CD14-positive monocyte (primary cell): ENCODE measurements around the gene HYDIN. TPM values are rescaled to one million over a fixed set of nuclear protein-coding genes. Genes with fewer than 3 reads are reported as not detected.

ENCODE experiments used
- DNase-seq, 3 donors: peaks; one replicate each; pipeline ENCODE4 v3.0.0-alpha.2; 2011 to 2022
- H2AFZ ChIP-seq: 2 replicates; pipeline ENCODE4 v1.6.0; 2012; ENCODE audit warnings: mild to moderate bottlenecking, low read depth, low read length, inconsistent platforms; ENCODE audit not compliant: insufficient read depth, poor library complexity, severe bottlenecking
- H3K27ac ChIP-seq, 2 donors: 1 replicate in 1 of 2; 2 replicates in 1 of 2; pipeline ENCODE4 v1.5.1; 2012 to 2013; ENCODE audit warnings: low read length in 2 of 2, control low read depth in 1 of 2, inconsistent platforms in 1 of 2, low read depth in 1 of 2, mild to moderate bottlenecking in 1 of 2
- H3K27me3 ChIP-seq, 2 donors: one replicate each; pipeline versions ENCODE4 v1.6.0 to v1.6.1; 2011 to 2013; ENCODE audit warnings: low read length in 2 of 2; ENCODE audit not compliant: control insufficient read depth in 2 of 2, insufficient read depth in 2 of 2
- H3K36me3 ChIP-seq, 2 donors: replicated peaks in 1 of 2; 1 replicate in 1 of 2; 2 replicates in 1 of 2; pipeline versions ENCODE4 v1.5.1 to v1.6.1; 2012 to 2013; ENCODE audit warnings: low read length in 2 of 2, control low read depth in 1 of 2, inconsistent platforms in 1 of 2, mild to moderate bottlenecking in 1 of 2; ENCODE audit not compliant: insufficient read depth in 2 of 2, control insufficient read depth in 1 of 2
- H3K4me1 ChIP-seq, 2 donors: 1 replicate in 1 of 2; 2 replicates in 1 of 2; pipeline versions ENCODE4 v1.5.1 to v1.6.1; 2012 to 2013; ENCODE audit warnings: low read length in 2 of 2, control low read depth in 1 of 2, inconsistent platforms in 1 of 2, mild to moderate bottlenecking in 1 of 2, moderate library complexity in 1 of 2; ENCODE audit not compliant: insufficient read depth in 2 of 2, control insufficient read depth in 1 of 2
- H3K4me2 ChIP-seq: replicated peaks from 2 replicates; pipeline ENCODE3; 2012; ENCODE audit warnings: low read length, moderate library complexity, mild to moderate bottlenecking; ENCODE audit not compliant: poor library complexity, severe bottlenecking; ENCODE audit errors: extremely low read depth
- H3K4me3 ChIP-seq, 3 experiments: fragments of 200-600 bp in 1 of 3; sonication (generic) in 1 of 3; replicated peaks in 1 of 3; 1 replicate in 2 of 3; 2 replicates in 1 of 3; pipeline ENCODE4 v1.5.1; 2011 to 2013; ENCODE audit warnings: low read length in 3 of 3, mild to moderate bottlenecking in 3 of 3, control low read depth in 2 of 3, low read depth in 2 of 3, inconsistent platforms in 1 of 3, moderate library complexity in 1 of 3
- H3K79me2 ChIP-seq: 2 replicates; pipeline ENCODE4 v1.6.0; 2012; ENCODE audit warnings: mild to moderate bottlenecking, control low read depth, inconsistent platforms, low read length, moderate library complexity; ENCODE audit not compliant: insufficient read depth
- H3K9ac ChIP-seq: 2 replicates; pipeline ENCODE4 v1.6.0; 2017; ENCODE audit warnings: low read length, mild to moderate bottlenecking; ENCODE audit not compliant: insufficient read depth, poor library complexity, severe bottlenecking
- H3K9me3 ChIP-seq, 2 donors: replicated peaks in 1 of 2; 1 replicate in 1 of 2; 2 replicates in 1 of 2; pipeline versions ENCODE4 v1.5.1 to v1.6.1; 2012 to 2013; ENCODE audit warnings: low read length in 2 of 2, control low read depth in 1 of 2; ENCODE audit not compliant: control insufficient read depth in 1 of 2, insufficient read depth in 1 of 2
- H4K20me1 ChIP-seq: 2 replicates; pipeline ENCODE4 v1.6.0; 2012; ENCODE audit warnings: mild to moderate bottlenecking, low read length, control low read depth, moderate library complexity; ENCODE audit not compliant: insufficient read depth
- H3K27ac Mint-ChIP-seq, 7 donors: one replicate each; pipeline ENCODE4 v1.8.0; 2020; ENCODE audit warnings: mild to moderate bottlenecking in 7 of 7, mixed read lengths in 7 of 7, moderate library complexity in 6 of 7, inconsistent platforms in 2 of 7
- H3K27me3 Mint-ChIP-seq, 3 donors: one replicate each; pipeline ENCODE4 v1.8.0; 2021 to 2022; ENCODE audit warnings: low read depth in 3 of 3, mild to moderate bottlenecking in 3 of 3, mixed read lengths in 3 of 3, moderate library complexity in 3 of 3, inconsistent platforms in 1 of 3
- H3K36me3 Mint-ChIP-seq, 2 donors: one replicate each; pipeline ENCODE4 v1.8.0; 2020; ENCODE audit warnings: mixed read lengths in 2 of 2, inconsistent platforms in 1 of 2, mild to moderate bottlenecking in 1 of 2
- H3K4me1 Mint-ChIP-seq: one replicate; pipeline ENCODE4 v1.8.0; 2020; ENCODE audit warnings: mild to moderate bottlenecking, mixed read lengths
- H3K4me3 Mint-ChIP-seq, 2 donors: one replicate each; pipeline ENCODE4 v1.8.0; 2020; ENCODE audit warnings: mild to moderate bottlenecking in 2 of 2, mixed read lengths in 2 of 2, moderate library complexity in 1 of 2
- H3K9me3 Mint-ChIP-seq, 7 donors: one replicate each; pipeline ENCODE4 v1.8.0; 2020 to 2022; ENCODE audit warnings: mixed read lengths in 7 of 7, mild to moderate bottlenecking in 6 of 7, moderate library complexity in 6 of 7, inconsistent platforms in 2 of 7
- CTCF ChIP-seq: fragments of 200-600 bp; IDR thresholded peaks from one replicate; pipeline ENCODE4 v1.8.0; 2022; ENCODE audit warnings: antibody characterized with exemption, mild to moderate bottlenecking
- WGBS: methylation state at CpG from one replicate; pipeline ENCODE4 v1.1.5; 2013; ENCODE audit warnings: missing lambda C conversion rate; ENCODE audit not compliant: insufficient coverage; 5-methylcytosine and 5-hydroxymethylcytosine counted together
- intact Hi-C, 2 donors: fragments of 100-400 bp; cut with micrococcal nuclease; formaldehyde crosslinking; loops; one replicate each; pipeline versions ENCODE4 v1.15.0 to v1.15.1; 2023
- polyA plus RNA-seq, 3 donors: library from polyadenylated mRNA; depleted of rRNA in 1 of 3; unstranded in 2 of 3; stranded (reverse) in 1 of 3; fragments of 300-500 nt in 2 of 3; fragments of >200 nt in 1 of 3; fragmentation: Illumina TruSeq in 2 of 3; gene quantifications; 1 replicate in 2 of 3; 2 replicates in 1 of 3; pipeline ENCODE4 v1.2.3, GENCODE V29; 2012 to 2021

Gene HYDIN
- polyA plus RNA-seq, 3 donors = not detected

DNA sequence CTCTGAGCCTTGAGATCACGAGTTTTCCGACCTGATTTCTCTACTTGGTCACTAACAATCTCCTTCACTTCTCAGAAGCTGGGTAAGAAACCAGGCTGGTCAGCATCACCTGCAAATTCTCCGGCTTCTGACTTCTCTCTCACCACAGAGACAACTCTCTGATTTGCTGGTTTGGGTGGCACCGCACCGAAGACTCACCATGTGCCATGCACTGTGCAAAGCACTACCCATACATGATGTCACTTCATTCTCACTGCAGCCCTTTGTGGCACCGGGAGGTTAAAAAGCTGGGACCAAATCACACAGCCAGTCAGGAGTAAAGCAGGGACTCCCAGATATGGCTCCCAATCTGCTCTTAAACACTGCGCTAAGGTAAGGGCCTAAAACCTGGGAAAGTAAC lies 430.2 kb downstream of the HYDIN start:
- peaks cover 4 to 15% (median 9%) of the 10 kb centered on the region in 7 donors for H3K9me3 Mint-ChIP-seq
- H3K27me3 Mint-ChIP-seq = peaks cover 0 to 3% (median 2%) of the 10 kb centered on the region in 3 donors
- H3K4me1 Mint-ChIP-seq = peaks cover 51% of the 10 kb centered on the region
- peak overlapping the region; percentile 95 for H3K9ac ChIP-seq
- WGBS = 5% methylated on average over 7 of the region's 7 CpGs
- peaks cover 6 to 8% of the 10 kb centered on the region in 2 donors for H3K9me3 ChIP-seq
- peak overlapping the region; percentile 83 for H2AFZ ChIP-seq
- H3K4me3 Mint-ChIP-seq = peak overlapping the region; percentile 92 to 96
- peak overlapping the region; percentile 92 to 98 (median 97) for H3K27ac Mint-ChIP-seq
- peaks cover 27 to 39% of the 10 kb centered on the region in 2 donors for H3K4me1 ChIP-seq
- H3K27me3 ChIP-seq = no peaks in the 10 kb centered on the region
- H3K36me3 ChIP-seq = peaks cover 0 to 13% of the 10 kb centered on the region in 2 donors
- DNase-seq = peak in 2 of 3 donors; percentile 17 to 32
- intact Hi-C loops = loop anchor here in 1 of 2 donors (10.0 kb wide), 1 partner anchor 484 kb away; the partner anchor contains the start of gene CMTR2
- TF ChIP-seq CTCF = no peak
- peak overlapping the region; percentile 84 for H3K4me2 ChIP-seq
- peaks cover 10 to 14% of the 10 kb centered on the region in 2 donors for H3K36me3 Mint-ChIP-seq
- H3K79me2 ChIP-seq = peaks cover 53% of the 10 kb centered on the region
- H3K27ac ChIP-seq = peak overlapping the region; percentile 91 to 93
- H4K20me1 ChIP-seq = peaks cover 37% of the 10 kb centered on the region
- H3K4me3 ChIP-seq = peak overlapping the region; percentile 75 to 90 (median 83)

DNA sequence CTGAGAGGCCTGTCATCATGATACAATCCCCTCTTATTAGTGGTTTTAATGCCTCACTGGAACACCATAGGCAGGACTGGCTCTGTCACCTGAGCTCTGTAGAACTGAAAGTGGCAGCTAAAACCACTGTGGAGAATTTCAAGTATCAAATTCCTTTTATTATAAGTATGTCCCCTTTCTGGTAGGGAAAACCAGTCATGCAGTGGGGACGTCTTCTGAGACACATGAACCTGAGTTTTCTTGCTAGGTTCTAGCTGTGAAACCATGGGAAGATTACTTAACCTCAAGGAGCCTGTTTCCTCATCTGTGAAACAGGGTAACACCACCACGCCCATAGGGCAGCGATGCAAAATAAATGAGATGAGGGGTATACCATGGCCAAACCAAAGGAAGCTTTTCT lies 434.2 kb downstream of the HYDIN start:
- peaks cover 93% of the 10 kb centered on the region for H3K79me2 ChIP-seq
- H3K27ac ChIP-seq = peak overlapping the region in 1 of 2 donors; percentile 44
- H3K27ac Mint-ChIP-seq = peak overlapping the region in 3 of 7 donors; percentile 13 to 53 (median 42)
- no peak overlapping the region for H3K4me2 ChIP-seq
- no peak for TF ChIP-seq CTCF
- H3K36me3 Mint-ChIP-seq = peaks cover 17 to 25% of the 10 kb centered on the region in 2 donors
- peaks cover 38% of the 10 kb centered on the region for H3K4me1 Mint-ChIP-seq
- H4K20me1 ChIP-seq = peaks cover 77% of the 10 kb centered on the region
- H3K4me3 ChIP-seq = no peak overlapping the region
- no peaks in the 10 kb centered on the region for H3K9me3 Mint-ChIP-seq
- no peaks in the 10 kb centered on the region for H3K27me3 ChIP-seq
- peaks cover 0 to 2% (median 0%) of the 10 kb centered on the region in 3 donors for H3K27me3 Mint-ChIP-seq
- peaks cover 20 to 37% of the 10 kb centered on the region in 2 donors for H3K4me1 ChIP-seq
- no peak overlapping the region for H2AFZ ChIP-seq
- no peak overlapping the region for H3K4me3 Mint-ChIP-seq
- DNase-seq = no peak
- H3K9ac ChIP-seq = no peak overlapping the region
- WGBS = no CpG with 5 or more reads among the region's 3 CpGs
- no peaks in the 10 kb centered on the region for H3K9me3 ChIP-seq
- intact Hi-C loops = no loop called here
- H3K36me3 ChIP-seq = peaks cover 0 to 29% of the 10 kb centered on the region in 2 donors
